HG02571 (cell line): ENCODE measurements around the gene VTI1B.

Experiments
- ATAC-seq: cut with Tn5 transposase; IDR thresholded peaks from one replicate; pipeline ENCODE4 v1.9.1; 2021; ENCODE audit warnings: mild to moderate bottlenecking, moderate library complexity; ENCODE audit not compliant: unreplicated experiment

The VTI1B gene

DNA sequence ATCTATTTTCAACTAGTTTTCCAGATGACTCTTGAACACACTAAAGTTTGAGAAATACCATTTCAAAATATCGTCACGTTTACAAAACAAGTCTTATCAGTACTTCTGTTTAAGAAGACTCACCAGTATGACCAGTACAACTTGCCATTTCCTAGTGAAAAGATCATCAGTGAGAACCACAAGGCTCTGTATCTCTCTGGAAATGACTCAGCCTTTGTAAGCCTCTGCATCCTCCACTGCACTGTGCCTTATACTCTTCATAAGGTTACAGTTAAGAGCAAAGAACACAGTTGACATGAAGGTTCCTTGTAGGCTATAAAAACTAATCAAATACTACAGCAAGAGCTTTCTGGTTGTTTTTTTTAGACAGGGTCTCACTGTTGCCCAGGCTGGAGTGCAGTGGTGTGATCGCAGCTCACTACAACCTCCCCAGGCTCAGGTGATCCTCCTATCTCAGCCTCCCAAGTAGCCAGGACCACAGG is 5.7 kb upstream of the VTI1B start:
- peak; percentile 92 for ATAC-seq

DNA sequence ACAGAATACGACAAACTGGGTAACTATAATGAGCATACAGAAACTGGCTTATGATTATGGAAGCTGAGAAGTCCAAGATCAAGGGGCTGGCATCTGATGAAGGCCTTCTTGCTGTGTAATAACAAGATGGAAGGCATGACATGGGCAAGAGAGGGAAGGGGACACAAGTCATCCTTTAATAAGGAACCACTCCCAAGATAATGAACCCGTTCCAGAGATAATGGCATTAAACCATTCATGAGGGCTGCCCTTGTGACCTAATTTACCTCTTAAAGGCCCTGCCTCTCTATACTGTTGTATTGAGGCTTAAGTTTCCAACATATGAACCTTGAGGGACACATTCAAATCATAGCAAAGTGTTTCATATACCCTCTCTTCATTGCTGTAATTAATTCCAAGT is 4.6 kb upstream of the VTI1B start:
- no peak for ATAC-seq

DNA sequence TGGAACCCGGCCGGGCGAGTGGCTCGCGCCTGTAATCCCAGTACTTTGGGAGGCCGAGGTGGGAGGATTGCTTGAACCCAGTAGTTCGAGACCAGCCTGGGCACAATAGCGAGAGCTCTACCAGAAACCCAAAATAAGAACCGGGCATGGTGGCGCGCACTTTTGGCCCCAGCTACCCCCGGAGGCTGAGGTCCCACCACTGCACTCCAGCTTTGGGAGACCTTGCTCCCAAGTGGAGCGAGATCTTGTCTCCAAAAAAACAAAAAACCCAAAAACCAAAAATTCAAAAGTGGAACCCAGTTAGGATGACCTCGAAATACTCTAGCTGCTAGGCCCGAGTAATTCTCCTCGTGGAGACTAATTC is 769 bp upstream of the VTI1B start:
- no peak for ATAC-seq

DNA sequence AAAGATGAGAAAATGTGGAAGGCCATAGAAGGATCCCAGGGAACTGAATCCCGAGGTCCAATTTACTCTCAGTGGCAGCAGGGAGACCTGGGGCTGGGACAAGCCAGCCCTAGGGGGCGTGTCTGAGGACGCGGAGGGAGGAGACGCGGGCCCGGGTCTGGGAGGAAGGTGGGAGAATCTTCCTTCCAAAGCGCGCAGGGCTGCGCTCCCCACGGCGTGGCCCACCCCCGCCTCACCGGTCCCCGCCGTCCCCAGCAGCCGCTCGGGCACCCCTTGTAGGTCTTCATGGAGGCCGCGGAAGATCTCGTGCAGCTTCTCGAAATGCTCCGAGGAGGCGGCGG is 323 bp downstream of the VTI1B start:
- peak; percentile 46 for ATAC-seq

DNA sequence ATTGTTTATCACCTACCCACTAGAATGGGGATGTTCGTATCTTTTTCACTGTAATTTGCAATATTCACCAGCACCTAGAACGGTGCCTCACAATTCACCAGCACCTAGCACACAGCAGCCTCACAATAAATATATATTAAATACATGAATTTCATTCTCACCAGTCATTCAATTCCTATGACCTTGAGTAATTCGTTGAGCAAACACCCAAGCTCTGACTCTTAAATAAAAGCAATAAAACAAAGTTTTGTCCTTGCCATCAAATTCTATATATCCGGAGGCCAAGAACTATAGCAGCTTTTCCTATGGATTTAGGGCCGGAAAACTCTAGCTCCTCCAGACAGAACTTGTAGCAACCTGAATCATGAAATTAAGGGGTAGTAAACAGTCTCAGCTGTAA is 981 bp downstream of the VTI1B start:
- ATAC-seq, result no peak

DNA sequence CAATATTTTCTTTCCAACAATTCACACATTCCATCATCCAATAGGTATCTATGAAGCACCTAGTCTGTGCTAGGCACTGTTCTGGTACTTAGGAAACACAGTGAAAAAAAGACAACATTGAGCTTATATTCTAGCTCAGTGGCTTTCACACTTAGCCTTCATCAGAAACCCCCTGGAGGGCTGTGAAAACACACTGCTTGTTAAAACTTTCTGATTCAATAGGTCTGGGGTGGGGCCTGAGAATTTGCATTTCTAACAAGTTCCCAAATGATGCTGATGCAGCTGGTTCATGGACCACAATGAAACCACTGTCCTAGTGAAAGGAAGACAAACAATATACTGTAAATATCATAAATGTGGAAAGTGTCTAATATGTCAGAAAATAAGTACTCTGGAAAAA is 5.9 kb downstream of the VTI1B start:
- ATAC-seq, result no peak

DNA sequence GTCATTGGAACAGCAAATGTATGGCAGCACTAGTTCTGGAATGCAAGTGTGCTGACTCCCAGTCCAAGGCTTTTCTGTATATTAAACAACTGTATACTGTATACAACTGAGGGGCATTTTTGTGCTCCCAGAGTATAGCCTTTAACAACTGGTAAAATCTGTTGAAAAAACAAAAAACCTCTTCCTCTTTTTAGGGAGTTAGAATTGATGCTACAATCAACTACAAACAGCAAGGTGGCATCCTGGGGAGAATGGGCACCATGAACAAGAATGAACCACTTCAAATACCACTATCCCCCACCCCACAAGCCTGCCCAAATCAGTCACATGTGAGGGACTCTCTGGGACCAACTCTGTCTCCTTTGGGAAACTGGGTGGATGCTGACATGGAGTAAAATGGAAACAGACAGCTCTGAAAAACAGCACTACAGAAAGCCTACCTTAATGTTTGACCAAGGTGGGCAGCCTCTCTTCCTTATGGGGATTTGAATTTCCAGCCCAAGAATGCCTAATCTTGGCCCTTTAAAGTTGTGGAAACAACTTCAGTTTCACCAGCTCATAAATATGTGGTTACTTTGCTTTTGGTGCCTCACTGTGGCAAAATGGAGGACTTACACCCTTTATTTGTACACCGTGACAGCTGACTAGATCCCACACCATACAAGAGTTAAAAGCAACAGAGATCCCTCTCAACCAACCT is 7.5 kb downstream of the VTI1B start:
- no peak for ATAC-seq

DNA sequence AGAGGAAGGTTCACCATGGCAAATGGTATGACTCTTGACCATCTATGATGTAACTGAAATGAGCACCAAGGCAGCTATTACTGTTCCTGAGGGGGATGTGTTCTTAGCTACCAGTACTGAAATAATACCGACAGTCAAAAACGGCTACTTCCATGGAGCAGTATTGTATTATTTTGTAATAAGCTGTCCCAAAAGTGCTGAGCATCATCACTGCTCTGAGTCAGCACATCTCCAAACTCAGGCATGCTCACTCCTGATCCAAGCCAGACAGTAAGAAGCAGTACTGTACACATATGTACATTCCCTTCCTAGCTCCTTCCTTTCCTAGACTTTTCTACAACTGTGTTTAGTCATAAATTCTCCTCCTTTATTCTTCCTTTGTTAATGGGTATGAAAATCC is 8.6 kb downstream of the VTI1B start:
- no peak for ATAC-seq

DNA sequence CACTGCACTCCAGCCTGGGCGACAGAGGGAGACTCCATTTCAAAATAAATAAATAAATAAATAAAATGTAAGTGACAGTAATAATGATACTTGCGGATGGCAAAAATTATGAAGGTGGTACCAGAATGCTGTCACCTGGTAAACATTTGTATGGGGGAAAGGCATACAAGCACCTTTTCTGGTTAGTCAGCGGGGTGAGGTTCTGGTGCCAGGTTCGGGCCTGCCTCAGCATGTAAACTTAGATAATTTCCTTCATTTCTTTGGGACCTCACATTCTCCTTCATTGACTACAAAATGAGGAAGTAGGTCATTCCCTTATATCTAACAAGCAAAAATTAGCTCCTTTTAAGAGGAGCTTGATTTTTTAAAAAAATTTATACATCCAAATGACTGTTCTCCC is 10.8 kb downstream of the VTI1B start:
- no peak for ATAC-seq

DNA sequence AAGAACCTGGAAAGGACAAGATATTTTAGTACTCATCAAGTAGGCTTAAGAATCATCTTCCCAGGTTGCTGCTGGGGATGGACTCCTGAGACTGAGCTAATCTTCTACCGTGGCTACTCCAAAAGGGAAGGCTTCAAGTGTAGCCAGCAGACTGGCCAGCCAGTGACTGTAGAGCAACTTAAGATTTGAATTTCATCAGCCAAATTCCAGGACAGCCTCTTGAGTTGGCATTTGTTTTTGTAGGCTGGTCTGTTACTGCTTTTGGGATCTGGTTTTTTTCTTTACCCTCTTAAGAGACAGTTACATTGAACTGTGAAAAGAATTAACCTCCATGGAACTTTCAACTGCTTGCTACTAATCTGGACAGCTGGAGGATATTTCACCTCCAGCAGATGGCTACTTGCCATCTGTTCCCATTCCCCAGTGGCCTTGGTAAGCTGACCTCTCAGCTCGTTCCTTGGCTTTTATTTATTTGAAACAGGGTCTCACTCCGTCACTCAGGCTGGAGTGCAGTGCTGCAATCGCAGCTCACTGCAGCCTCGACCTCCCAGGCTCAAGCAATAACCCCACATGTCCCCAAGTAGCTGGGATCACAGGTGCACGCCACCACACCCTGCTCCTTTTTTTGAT is 20.7 kb downstream of the VTI1B start:
- no peak for ATAC-seq

DNA sequence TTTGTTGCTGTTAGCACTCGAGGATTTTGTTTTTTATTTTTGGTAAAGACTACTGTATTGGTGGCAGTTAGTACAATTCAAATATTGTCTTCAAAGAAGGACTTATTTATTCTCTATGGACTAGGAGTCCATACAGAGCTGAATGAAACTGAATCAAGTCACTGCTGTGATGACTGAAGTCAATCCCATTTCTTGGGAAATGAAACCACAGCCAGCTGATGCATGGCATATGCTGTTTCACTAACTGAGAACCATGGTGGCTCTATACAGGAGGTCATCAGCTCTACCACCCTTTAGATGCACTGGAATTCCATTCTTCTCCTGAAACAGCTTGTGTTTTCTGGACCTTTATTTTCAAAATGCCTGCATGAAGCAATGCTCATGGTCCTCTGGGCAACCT is 22.2 kb downstream of the VTI1B start:
- no peak for ATAC-seq

DNA sequence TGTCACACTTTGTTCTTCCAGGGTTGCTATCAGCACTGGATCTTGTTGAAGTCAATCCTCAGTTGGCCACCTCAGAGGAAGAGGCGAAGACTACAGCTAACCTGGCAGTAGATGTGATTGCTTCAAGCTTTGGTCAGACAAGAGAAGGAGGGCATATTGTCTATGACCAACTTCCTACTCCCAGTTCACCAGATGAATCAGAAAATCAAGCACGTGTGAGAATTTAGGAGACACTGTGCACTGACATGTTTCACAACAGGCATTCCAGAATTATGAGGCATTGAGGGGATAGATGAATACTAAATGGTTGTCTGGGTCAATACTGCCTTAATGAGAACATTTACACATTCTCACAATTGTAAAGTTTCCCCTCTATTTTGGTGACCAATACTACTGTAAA is 23.7 kb downstream of the VTI1B start:
- ATAC-seq, result no peak

DNA sequence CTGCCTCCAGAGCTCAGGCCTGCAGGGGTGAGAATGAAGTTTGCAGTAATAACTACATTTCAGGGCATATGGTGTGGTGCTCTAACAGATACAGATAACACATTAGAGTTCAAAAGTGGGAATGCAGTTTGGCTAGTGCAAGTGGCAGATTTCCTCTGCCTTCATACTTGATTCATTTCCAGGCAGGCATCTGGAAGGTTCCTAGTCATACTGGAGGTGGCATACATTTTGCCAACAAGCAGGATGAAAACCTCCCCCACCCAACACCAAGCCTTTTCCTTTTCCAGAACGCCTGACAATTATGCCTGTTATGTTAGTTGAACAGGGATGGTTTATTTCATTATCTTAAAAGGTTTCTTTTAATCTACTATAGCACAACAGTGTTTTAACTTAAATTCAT is 24.3 kb downstream of the VTI1B start:
- ATAC-seq, result no peak

DNA sequence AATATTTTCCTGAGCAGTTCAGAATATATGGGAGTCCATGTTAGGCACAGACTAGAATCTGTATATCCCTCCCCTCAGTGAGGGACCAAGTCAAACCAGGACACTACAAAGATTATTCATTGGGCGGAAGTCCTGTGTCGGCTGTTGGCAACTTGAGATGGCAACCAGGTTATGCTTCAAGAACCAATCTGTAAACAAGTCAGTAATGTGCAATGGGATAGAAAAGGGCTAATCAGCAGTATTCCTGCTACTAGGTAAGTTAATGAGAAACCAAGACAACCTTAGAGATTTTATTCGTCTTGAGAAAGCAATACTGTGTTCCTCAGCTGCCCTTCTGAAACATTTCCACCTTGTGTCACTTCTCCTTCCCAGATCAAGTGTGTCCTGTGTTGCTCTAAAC is 28.3 kb downstream of the VTI1B start:
- no peak for ATAC-seq

DNA sequence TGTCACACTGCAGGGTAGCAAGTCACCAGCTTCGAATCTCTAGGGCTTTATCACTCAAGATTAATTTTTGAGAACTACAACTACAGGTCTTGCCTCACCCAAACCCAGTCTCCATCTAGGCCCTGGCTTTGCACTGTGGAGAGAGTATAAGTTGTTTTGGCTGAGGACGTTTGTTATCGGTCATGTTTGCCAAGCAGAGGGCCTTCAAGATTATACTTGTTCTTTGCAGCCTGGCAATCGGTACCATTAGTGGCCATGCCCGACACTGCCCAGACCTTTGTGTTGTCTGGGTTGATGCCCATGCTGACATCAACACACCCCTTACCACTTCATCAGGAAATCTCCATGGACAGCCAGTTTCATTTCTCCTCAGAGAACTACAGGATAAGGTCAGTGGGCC is 29.0 kb downstream of the VTI1B start:
- no peak for ATAC-seq

DNA sequence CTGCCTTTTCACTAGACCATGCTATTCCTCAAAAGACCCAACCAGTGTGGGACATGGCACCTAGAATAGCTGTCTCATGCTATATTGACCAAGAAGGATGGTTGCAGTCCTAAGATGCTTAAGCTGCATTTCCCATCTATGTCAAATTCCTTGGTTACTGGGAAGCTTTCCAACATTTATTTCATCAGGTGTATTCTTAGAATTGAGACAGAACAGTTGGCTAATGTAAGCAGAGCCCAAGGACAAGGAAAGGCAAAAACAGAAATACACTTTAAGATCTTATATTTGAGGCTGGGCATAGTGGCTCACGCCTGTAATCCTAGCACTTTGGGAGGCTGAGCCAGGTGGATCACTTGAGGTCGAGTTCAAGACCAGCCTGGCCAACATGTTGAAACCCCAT is 30.0 kb downstream of the VTI1B start:
- no peak for ATAC-seq

DNA sequence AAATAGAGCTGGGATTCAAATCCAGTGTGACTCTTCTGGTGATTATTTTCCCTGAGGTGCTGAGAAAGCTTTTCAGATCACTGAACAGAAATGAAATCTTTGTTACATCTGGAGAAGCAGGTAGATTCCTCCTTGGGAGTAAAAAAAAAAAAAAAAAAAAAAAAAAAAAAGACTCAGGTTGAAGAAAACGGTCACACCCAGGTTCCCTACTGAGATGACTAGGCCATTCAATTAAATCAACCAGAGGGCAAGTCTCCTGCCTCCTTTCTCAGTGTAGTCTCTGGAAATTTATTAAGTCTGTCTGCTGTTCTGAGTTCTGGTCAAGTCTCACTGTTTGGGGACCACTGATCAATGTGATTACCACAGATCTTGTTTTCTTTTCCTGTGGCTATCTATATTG is 30.7 kb downstream of the VTI1B start:
- ATAC-seq, result no peak

DNA sequence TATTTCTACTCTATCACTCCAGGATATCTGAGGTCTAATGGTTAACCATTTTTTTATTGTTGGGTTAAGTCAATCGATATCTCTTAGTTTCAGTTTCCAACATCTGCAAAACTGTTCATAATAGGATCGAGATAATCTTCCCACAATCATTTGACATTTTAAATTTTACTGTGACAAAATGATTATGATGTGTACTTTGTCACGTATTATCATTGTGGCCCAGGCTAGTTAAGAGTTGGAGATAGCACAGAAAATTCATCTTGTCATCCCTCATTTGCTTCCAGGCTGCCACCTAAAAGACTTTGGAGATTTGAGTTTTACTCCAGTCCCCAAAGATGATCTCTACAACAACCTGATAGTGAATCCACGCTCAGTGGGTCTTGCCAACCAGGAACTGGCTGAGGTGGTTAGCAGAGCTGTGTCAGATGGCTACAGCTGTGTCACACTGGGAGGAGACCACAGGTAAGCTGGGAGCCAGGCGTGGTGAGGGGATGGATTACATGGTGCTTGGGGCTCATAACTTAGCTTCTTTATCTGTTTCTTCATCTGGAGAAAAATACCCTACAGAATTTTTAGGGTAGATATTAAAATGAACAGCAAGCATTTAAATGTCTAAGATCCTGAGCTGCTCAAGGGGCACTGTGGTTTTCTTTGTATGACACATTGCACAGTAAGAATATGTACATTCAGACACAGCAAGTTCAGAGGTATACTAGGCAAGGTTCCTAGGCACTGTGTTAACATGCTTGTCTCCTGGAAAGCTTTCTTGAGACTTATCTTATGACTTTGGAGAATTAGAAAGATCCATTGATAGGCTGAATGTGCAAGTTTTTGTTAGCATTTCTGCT is 32.3 kb downstream of the VTI1B start:
- no peak for ATAC-seq

DNA sequence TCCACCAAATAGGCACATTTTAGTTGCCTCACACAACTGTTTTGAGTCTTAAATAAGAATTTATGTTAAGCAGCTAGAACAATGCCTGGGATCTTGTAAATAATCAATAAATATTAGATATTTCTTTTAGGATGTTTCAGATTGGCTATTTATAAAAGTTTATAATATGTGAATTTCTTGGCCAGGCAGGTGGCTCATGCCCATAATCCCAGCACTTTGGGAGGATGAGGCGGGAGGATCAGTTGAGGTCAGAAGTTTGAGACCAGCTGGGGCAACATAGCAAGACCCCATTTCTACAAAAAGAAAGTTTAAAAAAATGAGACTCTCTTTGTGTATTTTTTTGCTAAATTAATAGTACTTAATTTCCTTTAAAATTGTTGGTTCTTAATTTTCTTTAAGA is 33.0 kb downstream of the VTI1B start:
- no peak for ATAC-seq

DNA sequence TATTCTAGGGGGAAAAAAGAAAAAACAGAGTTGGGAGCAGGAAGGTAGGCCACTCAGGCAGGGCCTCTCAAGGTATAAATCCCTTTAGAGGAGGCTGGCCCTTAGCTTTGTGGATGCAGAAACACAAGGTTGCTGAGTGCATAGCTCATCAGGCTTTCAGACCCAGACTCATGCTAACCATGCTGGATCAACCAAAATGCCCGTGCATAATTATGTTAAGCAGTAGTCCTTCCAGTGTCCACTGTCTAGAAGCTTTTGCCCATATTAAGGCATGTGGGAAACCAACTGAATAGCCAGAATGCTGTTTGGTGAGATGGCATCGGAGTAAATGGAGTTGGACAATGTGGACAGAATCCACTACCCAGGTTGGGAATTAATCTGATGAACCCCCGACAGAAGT is 35.8 kb downstream of the VTI1B start:
- no peak for ATAC-seq

DNA sequence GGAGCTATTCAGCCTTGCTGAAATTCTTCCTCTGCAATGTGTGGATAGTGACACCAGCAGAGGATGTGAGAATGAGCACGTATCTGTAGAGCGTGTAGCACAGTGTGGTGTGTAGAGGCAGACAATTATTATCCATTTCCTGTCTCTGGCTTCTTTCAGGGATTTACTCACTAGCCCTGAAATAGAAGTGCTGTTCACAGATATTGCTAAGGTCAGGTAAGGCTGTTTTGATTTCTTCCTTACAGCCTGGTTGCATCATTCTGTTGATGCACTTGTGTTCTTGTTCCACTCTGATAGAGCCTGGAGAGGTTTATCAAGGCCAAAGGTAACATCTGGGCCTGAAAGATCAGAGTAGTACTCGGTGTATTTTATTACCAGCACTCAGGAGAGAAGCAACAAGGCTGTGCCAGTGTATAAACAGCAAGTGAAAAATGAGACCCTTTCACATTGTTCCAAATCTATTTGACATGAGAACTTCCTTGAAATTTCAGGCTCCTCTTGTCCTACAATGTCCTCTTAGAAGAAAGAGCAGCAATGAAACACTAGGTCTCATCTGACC is 38.0 kb downstream of the VTI1B start:
- ATAC-seq, result no peak
